HG03354 (cell line): ENCODE data around the gene UPK1B.

Source experiments
- ATAC-seq: cut with Tn5 transposase; IDR thresholded peaks from one replicate; pipeline ENCODE4 v1.9.1; 2021; ENCODE audit warnings: mild to moderate bottlenecking; ENCODE audit not compliant: unreplicated experiment, poor library complexity, severe bottlenecking

The UPK1B gene

GRCh38 chr3:119175872-119176756 is 2.7 kb downstream of the UPK1B start:
- ATAC-seq = no peak

DNA sequence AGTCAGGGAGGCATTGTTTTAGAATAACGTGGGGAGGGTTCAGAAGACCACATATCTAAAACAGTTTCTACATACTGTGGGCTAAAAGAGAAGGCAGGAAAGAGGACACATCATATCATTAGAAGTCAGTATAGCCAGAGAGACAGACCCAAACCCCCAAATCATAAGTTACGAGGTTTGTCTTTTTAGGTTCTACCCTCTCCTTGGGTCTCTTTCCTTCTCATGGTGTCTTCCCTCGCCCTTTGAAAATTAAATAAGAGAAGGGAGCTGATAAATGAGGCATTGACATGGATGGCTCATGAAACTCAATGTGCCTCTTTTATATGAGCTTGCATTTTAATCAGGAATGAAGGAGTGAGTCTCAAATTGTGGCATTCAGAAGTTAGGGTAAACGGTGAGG is 3.4 kb downstream of the UPK1B start:
- no peak for ATAC-seq

- no peak for ATAC-seq
Measured at GRCh38 chr3:119177321-119177720, 3.9 kb downstream of the UPK1B start.

- no peak for ATAC-seq
Measured at GRCh38 chr3:119181765-119182164, 8.4 kb downstream of the UPK1B start.

DNA sequence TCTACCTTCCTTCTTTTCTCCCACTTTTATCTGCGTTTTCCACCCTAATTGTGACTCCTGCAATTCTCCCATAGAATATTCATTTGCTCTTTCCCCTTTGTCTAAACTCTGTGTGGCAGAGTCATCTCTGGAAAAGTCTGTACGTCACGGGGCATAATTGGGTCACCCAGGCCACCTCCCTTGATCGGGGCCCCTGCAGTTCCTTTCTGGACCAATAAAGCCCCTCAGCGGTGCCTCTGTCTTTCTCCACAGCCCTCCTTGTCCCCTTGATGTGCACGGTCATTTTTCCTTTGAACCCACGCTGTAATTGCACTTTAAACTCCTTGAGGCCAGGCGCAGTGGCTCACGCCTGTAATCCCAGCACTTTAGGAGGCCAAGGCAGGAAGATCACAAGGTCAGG is 10.7 kb downstream of the UPK1B start:
- ATAC-seq = no peak

GRCh38 chr3:119184796-119185570 is 11.6 kb downstream of the UPK1B start:
- no peak for ATAC-seq

- no peak for ATAC-seq
Measured at GRCh38 chr3:119187266-119187665, 13.9 kb downstream of the UPK1B start.

DNA sequence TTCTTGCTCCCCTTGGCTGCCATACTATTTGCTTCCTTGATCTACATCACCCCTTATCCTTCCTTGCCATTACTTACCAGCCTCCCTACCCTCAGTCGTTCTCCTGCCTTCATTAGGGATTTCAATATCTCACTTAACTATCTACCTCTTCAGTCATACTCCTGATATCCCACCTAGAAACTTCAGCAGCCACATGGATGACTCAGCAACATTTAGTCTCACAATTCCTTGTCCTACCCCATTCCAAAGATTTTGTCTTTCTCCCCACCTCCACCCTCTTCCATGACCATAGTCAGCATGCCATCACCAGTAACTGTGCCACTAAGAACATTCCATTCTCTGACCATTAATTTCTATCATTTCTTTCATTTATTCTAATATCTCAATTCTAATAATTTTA is 18.4 kb downstream of the UPK1B start:
- ATAC-seq = no peak

DNA sequence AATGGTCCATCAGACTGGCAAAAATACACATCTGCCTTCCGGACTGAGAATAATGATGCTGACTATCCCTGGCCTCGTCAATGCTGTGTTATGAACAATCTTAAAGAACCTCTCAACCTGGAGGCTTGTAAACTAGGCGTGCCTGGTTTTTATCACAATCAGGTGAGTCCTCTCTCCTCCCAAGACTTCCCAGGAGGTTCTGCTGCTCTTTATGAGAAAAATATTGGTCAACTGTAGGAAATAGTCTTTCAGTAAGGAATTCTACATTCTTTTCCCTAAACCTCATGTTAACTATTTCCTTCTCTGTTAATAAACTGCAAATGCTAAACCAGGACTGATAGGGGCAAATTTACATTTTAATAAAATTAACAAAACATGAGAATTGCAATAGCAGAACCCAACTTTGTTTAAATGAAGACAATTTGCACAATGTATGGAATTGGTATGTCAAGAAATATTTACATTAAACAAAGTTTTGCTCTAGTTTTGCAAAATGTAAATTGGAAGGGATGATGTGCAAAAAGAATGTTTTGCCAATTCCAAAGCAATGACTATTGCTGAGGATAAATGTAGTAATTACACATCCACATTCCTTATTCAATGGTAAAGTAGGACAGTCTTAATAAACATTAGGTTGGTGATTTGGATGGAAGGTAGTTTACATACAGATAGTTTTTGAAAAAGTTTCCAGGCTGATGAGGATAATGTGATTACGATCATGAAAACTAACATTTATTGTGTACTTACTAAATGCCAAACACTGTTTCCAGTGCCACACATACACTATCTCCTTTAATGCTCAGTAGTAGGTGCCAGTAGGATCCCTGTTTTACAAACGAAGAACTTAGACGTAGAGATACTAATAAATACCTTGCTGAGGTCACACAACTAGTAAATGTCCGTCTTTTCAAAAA is 21.1 kb downstream of the UPK1B start:
- no peak for ATAC-seq

DNA sequence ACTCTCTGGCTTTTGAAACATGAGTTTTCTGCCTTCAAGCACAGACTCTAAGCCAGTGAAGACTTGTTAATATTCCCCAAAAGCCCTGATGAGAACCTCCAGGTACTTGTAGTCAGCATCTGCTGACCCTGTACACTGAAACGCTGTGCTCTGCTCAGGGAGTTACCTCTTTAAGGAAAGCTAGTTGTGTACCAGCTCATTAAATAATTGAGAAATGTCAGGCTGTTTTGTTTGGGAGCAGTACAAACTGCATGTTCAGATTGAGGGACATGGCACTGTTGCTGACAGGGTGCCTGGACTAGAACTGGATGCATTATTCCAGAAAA is 21.7 kb downstream of the UPK1B start:
- ATAC-seq = no peak

DNA sequence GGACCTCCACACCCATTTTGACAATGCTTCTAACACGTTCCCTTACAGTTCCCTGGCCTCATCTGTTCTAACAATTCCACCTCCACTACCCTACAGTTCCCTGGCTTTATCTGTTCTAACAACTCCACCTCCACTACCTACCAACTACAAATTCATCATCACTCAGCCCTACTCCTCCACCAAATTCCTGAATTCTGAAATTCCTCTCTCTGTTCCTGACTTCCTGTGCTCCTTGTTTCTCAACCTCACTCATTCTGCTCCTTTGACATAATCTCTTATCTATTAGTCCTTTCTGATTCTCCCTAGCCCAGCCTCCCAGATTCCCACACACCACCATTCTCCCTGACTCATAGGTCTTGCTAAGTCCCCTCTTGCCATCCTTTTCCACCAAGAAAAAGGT is 22.5 kb downstream of the UPK1B start:
- no peak for ATAC-seq

GRCh38 chr3:119205209-119205608 is 31.8 kb downstream of the UPK1B start:
- no peak for ATAC-seq

DNA sequence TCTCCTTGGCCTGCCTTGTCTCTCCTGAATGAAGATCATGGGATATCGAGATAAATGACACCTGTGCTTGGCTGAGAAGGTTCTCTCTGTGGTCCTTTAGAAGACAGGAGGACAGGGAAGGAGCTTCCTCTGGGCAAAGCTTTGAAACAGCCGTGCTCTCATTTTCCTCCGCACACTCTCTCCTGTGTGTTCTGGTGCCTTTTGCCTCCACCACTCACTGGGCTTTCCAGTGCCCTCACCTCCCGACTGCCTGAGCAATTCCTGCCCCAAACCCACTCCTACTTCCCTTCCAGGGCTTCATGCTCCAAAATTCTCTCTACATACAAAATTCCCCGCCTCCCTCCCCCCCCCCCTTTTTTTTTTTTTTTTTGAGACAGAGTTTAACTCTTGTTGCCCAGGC is 32.3 kb downstream of the UPK1B start:
- no peak for ATAC-seq

DNA sequence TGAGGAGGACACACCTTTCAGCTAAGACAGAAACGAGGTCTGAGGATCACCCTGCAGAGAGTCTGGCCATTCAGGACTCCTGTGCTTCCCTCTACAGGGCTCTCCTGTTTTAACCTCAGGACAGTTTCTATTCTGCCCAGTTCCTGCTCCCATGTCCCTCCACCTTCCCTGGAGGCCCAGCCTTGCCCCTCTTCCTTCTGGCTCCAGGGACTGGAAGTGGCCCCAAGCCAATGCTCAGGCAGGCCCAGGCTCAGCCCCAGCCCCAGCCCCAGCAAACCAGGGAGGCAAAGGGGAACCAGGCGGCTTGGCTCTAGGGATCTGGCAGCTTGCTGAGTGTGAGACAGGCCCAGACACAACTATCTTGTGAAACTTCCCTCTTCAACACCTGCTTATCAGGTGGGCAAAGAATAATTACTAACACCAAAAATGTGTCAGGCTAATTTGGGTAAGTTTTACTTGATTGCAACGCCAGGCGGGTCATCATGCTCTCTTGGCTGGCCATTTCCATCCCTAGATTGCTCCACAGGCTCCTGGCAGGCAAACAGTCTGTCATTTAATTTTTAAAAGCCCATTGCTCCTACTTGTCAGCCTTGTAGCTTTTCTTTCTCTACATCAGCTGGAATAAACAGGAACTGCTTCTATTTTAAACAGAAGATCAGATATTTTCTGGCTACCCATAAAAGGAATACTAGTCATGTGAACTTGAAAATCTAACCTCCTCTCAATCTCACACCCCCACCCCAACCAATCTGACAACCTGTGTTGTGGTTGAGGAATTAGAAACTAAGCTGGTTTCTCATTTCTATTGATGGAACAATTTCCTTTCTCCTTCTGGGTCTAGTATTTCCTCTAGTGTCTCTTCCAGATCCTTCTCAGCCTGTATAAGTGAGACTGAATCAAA is 33.5 kb downstream of the UPK1B start:
- ATAC-seq = no peak

- ATAC-seq = no peak
Measured at GRCh38 chr3:119207512-119207875, 34.1 kb downstream of the UPK1B start.

GRCh38 chr3:119211193-119211592 is 37.8 kb downstream of the UPK1B start:
- ATAC-seq = no peak

- ATAC-seq = no peak
Measured at GRCh38 chr3:119211803-119212202, 38.4 kb downstream of the UPK1B start.

- ATAC-seq = peak; percentile 100
Measured at GRCh38 chr3:119219069-119219468, 45.7 kb downstream of the UPK1B start.

DNA sequence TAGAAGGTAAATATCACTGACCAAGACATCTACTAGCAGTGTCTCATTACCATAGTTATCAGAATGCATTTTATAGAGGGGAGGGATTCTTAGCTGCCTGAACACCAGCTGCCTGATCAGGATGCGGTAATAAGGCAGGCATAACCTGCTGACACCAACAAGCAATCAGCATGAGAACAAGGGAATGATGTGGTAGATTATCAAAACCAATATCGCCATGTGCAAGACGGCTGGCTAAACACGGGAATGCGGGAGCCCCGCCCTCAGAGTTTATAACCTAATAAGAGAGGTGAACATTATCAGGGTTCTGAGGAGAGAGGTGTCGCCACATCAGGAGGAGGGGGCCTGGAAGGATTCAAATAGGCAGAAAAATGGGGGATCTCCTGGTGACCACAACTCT is 46.8 kb downstream of the UPK1B start:
- ATAC-seq = no peak
